UCSD-AML1 (cell line): ENCODE data around the gene COQ3.

Experiments used
- DNase-seq: peaks from one replicate; lab custom pipeline; 2025; ENCODE audit not compliant: unreplicated experiment; lab: John Stamatoyannopoulos, UW

The COQ3 gene

DNA sequence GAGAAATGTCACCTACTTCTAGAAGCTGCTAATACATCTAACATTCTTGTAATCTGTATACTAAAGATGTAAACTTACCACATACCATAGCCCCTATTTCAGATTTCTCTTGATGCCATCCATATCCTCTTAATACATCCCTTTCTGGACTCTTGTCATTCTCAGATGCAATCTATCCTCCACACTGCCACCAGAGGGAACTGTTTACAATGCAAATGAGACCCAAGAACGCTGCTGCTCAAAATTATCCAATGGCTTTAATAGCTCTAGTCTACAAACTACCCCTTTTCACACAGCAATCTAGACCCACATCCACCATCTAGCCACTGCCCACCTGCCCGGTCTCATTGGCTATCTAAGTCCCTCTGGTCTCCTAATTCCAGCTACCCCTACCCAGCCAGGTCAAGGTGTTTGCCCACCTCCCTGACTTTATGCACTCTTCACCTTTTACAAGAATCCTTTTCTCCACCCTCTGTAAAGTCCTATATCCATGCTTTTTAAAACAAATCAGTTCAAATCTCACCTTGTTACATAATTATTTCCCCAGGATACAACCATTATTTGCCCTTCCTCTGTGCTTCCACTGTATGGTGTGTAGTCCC, 59.4 kb downstream of the COQ3 start:
- peak; percentile 19 for DNase-seq

DNA sequence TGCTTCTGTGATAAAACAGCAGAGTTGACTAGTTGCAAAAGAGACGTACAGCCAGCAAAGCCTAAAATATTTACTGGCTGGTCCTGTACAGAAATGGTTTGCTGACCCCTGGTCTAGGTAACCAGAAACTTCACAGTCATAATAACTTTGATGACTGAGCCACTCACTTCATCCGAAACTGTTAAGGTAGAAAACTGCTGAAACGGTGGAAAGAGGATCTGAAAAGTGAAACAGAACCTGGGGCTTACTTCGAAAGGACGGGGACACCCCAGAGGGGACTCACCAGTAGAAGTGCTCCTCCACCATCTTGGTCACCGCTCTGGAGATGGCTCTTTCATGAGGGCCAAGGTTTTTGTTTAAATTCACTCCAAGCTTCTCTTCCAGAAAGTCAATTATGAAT, 60.9 kb downstream of the COQ3 start:
- DNase-seq, result no peak

GRCh38 chr6:99331531-99331930, 62.5 kb downstream of the COQ3 start:
- DNase-seq, result no peak

DNA sequence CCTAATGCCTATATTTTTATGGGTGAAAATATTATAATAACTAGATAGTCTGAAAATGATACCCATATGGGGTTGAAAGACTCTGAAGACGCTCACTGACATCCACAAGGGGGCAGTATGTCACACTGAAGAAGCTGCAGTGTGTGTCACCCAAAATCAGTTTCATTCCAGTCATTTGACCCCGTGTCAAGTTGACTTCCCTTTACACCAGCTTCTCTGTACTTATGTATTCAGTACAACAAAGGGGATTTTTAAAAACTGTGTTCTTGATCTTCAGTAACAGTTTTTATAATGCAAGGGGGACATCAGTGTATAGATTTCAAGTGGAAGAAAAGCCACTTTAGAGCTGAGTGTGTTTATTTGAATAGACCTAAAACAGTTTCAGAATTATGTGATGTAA, 63.8 kb downstream of the COQ3 start:
- peak; percentile 12 for DNase-seq

- DNase-seq, result no peak
These were observed 69.0 kb downstream of the COQ3 start for GRCh38 chr6:99324996-99325395.
